HUES64 (cell line): ENCODE data around the gene SMYD4.
"Not testable (repeated sequence)": the region's sequence is repeated elsewhere in the genome, so short reads cannot be mapped to it uniquely, and the experiment has no call there.

Source experiments
- H3K27ac ChIP-seq: 2 replicates; pipeline ENCODE4 v1.7.0; 2013; ENCODE audit warnings: low read depth, low read length, inconsistent platforms
- H3K27me3 ChIP-seq: 2 replicates; pipeline ENCODE4 v1.6.1; 2013; ENCODE audit warnings: mild to moderate bottlenecking, low read length; ENCODE audit not compliant: insufficient read depth
- H3K36me3 ChIP-seq: 2 replicates; pipeline ENCODE4 v1.6.1; 2013; ENCODE audit warnings: mild to moderate bottlenecking, low read length; ENCODE audit not compliant: insufficient read depth
- H3K4me1 ChIP-seq: 2 replicates; pipeline ENCODE4 v1.6.1; 2013; ENCODE audit warnings: mild to moderate bottlenecking, low read length, moderate library complexity; ENCODE audit not compliant: insufficient read depth
- H3K4me3 ChIP-seq: 2 replicates; pipeline ENCODE4 v1.5.1; 2013; ENCODE audit warnings: mild to moderate bottlenecking, low read length, moderate library complexity
- H3K9ac ChIP-seq: 2 replicates; pipeline ENCODE4 v1.6.1; 2013; ENCODE audit warnings: mild to moderate bottlenecking, low read depth, low read length
- H3K9me3 ChIP-seq: 2 replicates; pipeline ENCODE4 v1.6.1; 2013; ENCODE audit warnings: low read depth, low read length; ENCODE audit not compliant: insufficient read depth
- WGBS: fragments of 150-250, 120-280 bp; methylation state at CpG from one replicate; pipeline ENCODE4 v1.1.7; 2013; ENCODE audit warnings: missing lambda C conversion rate; 5-methylcytosine and 5-hydroxymethylcytosine counted together

SMYD4 gene

DNA sequence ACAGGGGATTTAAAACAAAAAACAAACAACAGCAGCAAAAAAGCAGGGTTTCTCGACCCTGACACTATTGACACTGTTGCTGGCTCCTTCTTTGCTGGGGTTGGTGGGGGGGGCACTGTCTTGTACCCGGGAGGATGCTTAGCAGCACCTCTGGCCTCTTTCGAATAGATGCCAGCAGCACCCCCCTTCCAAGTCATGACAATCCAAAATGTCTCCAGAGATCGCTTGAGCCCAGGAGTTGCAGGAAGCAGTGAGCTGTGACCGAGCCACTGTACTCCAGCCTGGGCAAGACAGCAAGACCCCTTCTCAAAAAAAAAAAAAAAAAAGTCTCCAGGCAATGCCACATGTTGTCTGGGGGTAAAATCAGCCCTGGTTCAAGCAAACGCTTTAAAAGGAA lies 47.5 kb downstream of the SMYD4 start:
- no peak overlapping the region for H3K27ac ChIP-seq
- H3K9ac ChIP-seq: no peak overlapping the region
- no peak overlapping the region for H3K4me3 ChIP-seq
- H3K4me1 ChIP-seq: no peaks in the 10 kb centered on the region
- H3K36me3 ChIP-seq: peaks cover 82% of the 10 kb centered on the region
- 96% methylated on average over 6 of the region's 6 CpGs for WGBS
- no peaks in the 10 kb centered on the region for H3K9me3 ChIP-seq
- H3K27me3 ChIP-seq: no peaks in the 10 kb centered on the region

GRCh38 chr17:1779571-1780131 lies 50.1 kb downstream of the SMYD4 start:
- peaks cover 81% of the 10 kb centered on the region for H3K36me3 ChIP-seq
- H3K27ac ChIP-seq: no peak overlapping the region
- H3K9me3 ChIP-seq: no peaks in the 10 kb centered on the region
- H3K27me3 ChIP-seq: no peaks in the 10 kb centered on the region
- no peak overlapping the region for H3K9ac ChIP-seq
- H3K4me1 ChIP-seq: no peaks in the 10 kb centered on the region
- 96% methylated on average over 8 of the region's 8 CpGs for WGBS
- no peak overlapping the region for H3K4me3 ChIP-seq

DNA sequence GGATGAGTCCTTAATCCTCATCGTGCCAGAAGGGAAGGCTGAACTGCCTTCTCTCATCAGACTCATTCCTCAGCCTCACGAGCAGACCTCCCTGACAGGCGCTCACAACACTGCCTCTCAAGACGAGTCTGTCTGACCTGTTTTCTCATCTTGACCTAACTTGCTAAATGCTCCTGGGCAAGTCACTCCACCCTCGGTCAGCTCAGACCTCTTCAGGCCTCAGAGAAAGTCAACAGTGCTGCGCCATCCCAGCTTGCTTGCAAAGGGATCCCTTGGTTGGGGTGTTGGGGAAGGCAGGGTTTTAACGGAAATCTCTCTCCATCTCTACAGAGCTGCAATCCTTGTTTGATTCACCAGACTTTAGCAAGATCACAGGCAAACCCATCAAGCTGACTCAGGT lies 52.8 kb downstream of the SMYD4 start:
- Histone ChIP-seq H3K9me3 (no peaks in the 10 kb centered on the region), H3K27me3 (no peaks in the 10 kb centered on the region), H3K27ac (no peak overlapping the region), H3K4me3 (no peak overlapping the region), H3K4me1 (no peaks in the 10 kb centered on the region), H3K9ac (no peak overlapping the region), H3K36me3 (peaks cover 62% of the 10 kb centered on the region)
- WGBS: 95% methylated on average over 7 of the region's 7 CpGs

DNA sequence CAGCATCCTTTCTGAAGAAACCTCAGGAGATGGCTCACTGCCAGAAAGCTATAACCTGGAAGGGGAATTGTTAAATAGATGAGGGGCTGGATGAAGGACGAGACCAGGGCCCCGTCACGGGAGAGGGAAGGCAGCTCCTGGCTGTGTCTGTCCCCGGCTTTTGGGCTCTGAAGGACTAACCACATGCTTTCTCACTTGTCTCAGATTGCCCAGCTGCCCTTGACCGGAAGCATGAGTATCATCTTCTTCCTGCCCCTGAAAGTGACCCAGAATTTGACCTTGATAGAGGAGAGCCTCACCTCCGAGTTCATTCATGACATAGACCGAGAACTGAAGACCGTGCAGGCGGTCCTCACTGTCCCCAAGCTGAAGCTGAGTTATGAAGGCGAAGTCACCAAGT lies 53.4 kb downstream of the SMYD4 start:
- Histone ChIP-seq H3K9ac (no peak overlapping the region), H3K36me3 (peaks cover 60% of the 10 kb centered on the region), H3K4me3 (no peak overlapping the region), H3K4me1 (no peaks in the 10 kb centered on the region), H3K27me3 (no peaks in the 10 kb centered on the region), H3K27ac (no peak overlapping the region), H3K9me3 (no peaks in the 10 kb centered on the region)
- WGBS: 96% methylated on average over 10 of the region's 10 CpGs

GRCh38 chr17:1774390-1775176 lies 55.1 kb downstream of the SMYD4 start:
- WGBS: 94% methylated on average over 21 of the region's 21 CpGs
- peaks cover 50% of the 10 kb centered on the region for H3K36me3 ChIP-seq

DNA sequence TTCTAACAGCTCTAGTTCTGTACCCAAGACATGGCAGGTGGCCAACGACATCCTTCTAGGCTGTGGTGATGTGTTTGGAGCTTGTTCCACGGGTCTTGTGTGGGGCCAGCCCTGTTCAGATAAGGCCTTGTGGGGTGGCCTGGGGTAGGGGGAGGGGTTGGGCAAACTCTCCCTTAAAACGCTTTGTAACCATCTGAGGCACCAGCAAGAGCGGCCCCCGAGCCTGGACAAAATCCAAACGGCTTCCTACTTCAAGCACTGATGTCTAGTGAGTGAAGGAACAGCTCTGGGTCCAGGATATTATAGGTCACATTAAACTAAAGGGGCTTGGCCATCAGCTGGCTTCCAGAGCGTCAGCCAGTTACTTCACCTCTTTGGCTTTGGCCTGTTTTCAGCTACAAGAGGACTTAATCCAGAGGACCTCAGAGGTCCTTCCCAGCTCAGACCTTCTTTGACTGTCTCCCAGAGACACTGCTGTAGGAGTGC lies 56.0 kb downstream of the SMYD4 start:
- Histone ChIP-seq H3K27ac (no peak overlapping the region), H3K4me3 (no peak overlapping the region), H3K9me3 (no peaks in the 10 kb centered on the region), H3K4me1 (peaks cover 9% of the 10 kb centered on the region; the same call in 1 of the 2 replicates), H3K36me3 (peaks cover 42% of the 10 kb centered on the region), H3K9ac (no peak overlapping the region), H3K27me3 (no peaks in the 10 kb centered on the region)
- WGBS: 95% methylated on average over 7 of the region's 7 CpGs

More at GRCh38 chr17:1774390-1775176, 55.1 kb downstream of the SMYD4 start:
- no peaks in the 10 kb centered on the region for H3K27me3 ChIP-seq
- peaks cover 6% of the 10 kb centered on the region; the same call in 1 of the 2 replicates for H3K4me1 ChIP-seq
- no peak overlapping the region for H3K27ac ChIP-seq
- no peak overlapping the region for H3K4me3 ChIP-seq
- H3K9me3 ChIP-seq: no peaks in the 10 kb centered on the region
- no peak overlapping the region for H3K9ac ChIP-seq

DNA sequence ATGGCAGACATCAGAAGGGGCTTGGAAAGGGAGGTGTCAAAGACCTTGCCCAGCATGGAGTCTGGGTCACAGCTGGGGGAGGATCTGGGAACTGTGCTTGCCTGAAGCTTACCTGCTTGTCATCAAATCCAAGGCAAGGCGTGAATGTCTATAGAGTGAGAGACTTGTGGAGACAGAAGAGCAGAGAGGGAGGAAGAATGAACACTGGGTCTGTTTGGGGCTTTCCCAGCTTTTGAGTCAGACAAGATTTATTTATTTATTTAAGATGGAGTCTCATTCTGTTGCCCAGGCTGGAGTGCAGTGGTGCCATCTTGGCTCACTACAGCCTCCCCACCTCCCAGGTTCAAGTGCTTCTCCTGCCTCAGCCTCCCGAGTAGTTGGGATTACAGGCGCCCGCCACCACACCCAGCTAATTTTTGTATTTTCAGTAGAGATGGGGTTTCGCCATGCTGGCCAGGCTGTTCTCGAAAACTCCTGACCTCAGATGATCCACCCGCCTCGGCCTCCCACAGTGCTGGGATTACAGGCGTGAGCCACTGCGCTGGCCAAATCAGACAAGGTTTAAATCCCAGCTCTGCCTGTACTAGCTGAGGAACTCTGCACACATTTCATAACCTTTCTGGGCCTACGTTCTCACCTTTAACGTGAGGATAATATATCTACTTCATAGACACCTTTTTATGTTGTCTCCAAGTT lies 56.6 kb downstream of the SMYD4 start:
- not testable (repeated sequence) for H3K27me3 ChIP-seq, H3K4me1 ChIP-seq, H3K27ac ChIP-seq, H3K4me3 ChIP-seq, H3K9me3 ChIP-seq, H3K9ac ChIP-seq
- peaks cover 36% of the 10 kb centered on the region for H3K36me3 ChIP-seq
- WGBS: 94% methylated on average over 12 of the region's 12 CpGs

DNA sequence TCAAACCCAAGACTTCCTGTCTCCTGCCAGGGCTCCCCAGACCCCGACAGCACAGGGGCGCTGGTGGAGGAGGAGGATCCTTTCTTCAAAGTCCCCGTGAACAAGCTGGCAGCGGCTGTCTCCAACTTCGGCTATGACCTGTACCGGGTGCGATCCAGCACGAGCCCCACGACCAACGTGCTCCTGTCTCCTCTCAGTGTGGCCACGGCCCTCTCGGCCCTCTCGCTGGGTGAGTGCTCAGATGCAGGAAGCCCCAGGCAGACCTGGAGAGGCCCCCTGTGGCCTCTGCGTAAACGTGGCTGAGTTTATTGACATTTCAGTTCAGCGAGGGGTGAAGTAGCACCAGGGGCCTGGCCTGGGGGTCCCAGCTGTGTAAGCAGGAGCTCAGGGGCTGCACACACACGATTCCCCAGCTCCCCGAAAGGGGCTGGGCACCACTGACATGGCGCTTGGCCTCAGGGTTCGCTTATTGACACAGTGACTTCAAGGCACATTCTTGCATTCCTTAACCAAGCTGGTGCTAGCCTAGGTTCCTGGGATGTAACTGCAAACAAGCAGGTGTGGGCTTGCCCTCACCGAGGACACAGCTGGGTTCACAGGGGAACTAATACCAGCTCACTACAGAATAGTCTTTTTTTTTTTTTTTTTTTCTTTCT lies 59.8 kb downstream of the SMYD4 start:
- Histone ChIP-seq H3K27me3 (no peaks in the 10 kb centered on the region), H3K9me3 (no peaks in the 10 kb centered on the region), H3K4me3 (no peak overlapping the region), H3K4me1 (peaks cover 9% of the 10 kb centered on the region), H3K9ac (no peak overlapping the region), H3K27ac (peak overlapping the region; percentile 68; the same call in 1 of the 2 replicates), H3K36me3 (peaks cover 12% of the 10 kb centered on the region; the same call in 1 of the 2 replicates)
- 28% methylated on average over 21 of the region's 21 CpGs for whole genome bisulfite sequencing

DNA sequence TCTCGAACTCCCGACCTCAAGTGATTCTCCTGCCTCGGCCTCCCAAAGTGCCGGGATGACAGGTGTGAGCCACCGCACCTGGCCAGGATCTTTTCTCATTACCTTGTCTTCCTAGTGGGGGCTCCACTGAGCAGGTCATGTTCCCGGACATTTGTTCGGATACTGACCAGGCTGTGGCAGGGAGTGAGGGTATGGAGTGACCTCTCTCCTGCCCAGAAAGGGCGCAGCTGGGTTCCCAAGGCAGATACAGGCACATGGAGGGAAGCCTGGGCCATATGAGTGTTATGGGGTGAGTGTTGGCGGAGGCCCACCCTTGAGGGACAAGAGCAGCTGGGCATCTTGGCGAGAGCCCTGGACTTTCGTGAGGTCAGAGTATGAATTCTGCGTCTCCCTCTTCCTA lies 62.3 kb downstream of the SMYD4 start:
- H3K27ac ChIP-seq: no peak overlapping the region
- 96% methylated on average over 12 of the region's 12 CpGs for WGBS

GRCh38 chr17:1766382-1767135 lies 63.1 kb downstream of the SMYD4 start:
- H3K4me1 ChIP-seq: peaks cover 27% of the 10 kb centered on the region
- 0 out of 2 replicates have a peak, but pooled peaks cover 3% of the 10 kb centered on the region for H3K36me3 ChIP-seq
- H3K4me3 ChIP-seq: no peak overlapping the region
- no peak overlapping the region for H3K9ac ChIP-seq
- H3K9me3 ChIP-seq: no peaks in the 10 kb centered on the region
- no peaks in the 10 kb centered on the region for H3K27me3 ChIP-seq
- 60% methylated on average over 20 of the region's 21 CpGs for WGBS
- H3K27ac ChIP-seq: no peak overlapping the region

More for the DNA sequence above, 62.3 kb downstream of the SMYD4 start:
- Histone ChIP-seq H3K27me3 (no peaks in the 10 kb centered on the region), H3K4me3 (no peak overlapping the region), H3K9me3 (no peaks in the 10 kb centered on the region), H3K4me1 (peaks cover 22% of the 10 kb centered on the region), H3K36me3 (0 out of 2 replicates have a peak, but pooled peaks cover 3% of the 10 kb centered on the region), H3K9ac (no peak overlapping the region)
